ENCODE data around the gene CACNG7.

CACNG7 gene

DNA sequence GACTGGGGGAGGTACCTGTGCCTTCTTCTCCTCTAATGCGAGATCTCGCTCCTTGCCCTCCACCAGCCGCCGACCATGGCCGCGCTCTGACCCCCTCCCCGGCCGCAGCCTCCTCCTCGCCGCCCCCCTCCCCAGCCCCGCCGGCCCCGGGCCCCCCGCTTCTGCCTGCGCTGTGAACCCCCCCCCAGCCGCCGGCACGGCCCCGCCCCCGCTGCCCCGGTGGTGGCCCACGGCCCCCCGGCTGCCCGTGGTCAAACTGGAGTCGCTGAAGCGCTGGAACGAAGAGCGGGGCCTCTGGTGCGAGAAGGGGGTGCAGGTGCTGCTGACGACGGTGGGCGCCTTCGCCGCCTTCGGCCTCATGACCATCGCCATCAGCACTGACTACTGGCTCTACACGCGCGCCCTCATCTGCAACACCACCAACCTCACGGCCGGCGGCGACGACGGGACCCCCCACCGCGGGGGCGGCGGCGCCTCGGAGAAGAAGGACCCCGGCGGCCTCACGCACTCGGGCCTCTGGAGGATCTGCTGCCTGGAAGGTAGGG, 53.9 kb downstream of the CACNG7 start, which contains the start of gene CACNG8:
Gene CACNG8, plus strand, starts transcription at position 51 of the 545 bp plus-strand sequence.
- ChIA-PET CTCF (no interaction called here), POLR2A (ENCODE audit: low non-redundant PET) (no interaction called here)
- TF ChIP-seq, protein P1, sequence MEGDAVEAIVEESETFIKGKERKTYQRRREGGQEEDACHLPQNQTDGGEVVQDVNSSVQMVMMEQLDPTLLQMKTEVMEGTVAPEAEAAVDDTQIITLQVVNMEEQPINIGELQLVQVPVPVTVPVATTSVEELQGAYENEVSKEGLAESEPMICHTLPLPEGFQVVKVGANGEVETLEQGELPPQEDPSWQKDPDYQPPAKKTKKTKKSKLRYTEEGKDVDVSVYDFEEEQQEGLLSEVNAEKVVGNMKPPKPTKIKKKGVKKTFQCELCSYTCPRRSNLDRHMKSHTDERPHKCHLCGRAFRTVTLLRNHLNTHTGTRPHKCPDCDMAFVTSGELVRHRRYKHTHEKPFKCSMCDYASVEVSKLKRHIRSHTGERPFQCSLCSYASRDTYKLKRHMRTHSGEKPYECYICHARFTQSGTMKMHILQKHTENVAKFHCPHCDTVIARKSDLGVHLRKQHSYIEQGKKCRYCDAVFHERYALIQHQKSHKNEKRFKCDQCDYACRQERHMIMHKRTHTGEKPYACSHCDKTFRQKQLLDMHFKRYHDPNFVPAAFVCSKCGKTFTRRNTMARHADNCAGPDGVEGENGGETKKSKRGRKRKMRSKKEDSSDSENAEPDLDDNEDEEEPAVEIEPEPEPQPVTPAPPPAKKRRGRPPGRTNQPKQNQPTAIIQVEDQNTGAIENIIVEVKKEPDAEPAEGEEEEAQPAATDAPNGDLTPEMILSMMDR (conservative IDR thresholded peaks at IDR 0.05; ENCODE audit: low read depth) = no peak
- no peak within 1 kb of the TSS for H3K27ac ChIP-seq
- DNase-seq (ENCODE audit: low spot score) = no peak

DNA sequence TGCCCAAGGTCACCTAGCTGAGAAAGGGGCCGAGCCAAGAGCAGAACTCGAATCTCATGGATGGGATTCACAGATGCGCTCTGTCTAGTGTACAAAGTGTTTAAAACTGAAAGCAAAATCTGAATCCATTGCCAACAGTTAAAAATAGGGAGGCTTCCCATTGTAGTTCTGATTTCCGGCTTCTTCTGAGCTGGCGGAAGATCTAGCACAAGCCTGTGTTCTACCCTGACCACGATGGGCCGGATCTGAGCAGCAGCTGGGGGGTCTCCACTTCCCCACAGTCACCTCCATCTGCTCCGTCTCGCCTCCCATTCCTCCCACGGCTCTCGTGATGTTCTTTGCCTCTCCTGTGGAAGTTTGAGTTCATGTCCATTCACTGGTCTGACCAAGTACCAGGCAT, 56.0 kb downstream of the CACNG7 start:
- TF ChIP-seq, protein P1 (conservative IDR thresholded peaks at IDR 0.05; ENCODE audit: low read depth) = no peak
- ChIA-PET POLR2A (ENCODE audit: low non-redundant PET) (no interaction called here), CTCF (no interaction called here)
- no peak overlapping the region for H3K27ac ChIP-seq
- DNase-seq (ENCODE audit: low spot score) = no peak

DNA sequence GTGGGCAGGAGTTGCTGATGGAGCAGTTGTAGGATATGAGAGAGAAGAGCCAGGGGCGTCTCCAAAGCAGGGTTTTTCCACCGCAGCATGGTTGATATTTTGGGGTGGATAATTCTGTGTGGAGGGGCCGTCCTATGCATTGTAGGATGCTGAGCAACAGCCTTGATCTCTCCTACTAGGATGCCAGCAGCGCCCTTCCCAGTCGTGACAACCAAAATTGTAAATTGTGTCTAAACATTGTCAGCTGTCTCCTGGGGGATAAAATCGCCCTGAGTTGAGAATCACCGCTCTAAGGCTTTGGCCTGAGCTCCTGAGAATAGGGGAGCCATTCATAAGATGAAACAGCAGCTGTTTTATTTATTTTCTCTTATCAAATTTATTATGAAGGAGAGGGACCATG, 57.9 kb downstream of the CACNG7 start:
- H3K27ac ChIP-seq = no peak overlapping the region
- ChIA-PET POLR2A (ENCODE audit: low non-redundant PET) (no interaction called here), CTCF (no interaction called here)
- DNase-seq (ENCODE audit: low spot score) = no peak
- TF ChIP-seq, protein P1 (conservative IDR thresholded peaks at IDR 0.05; ENCODE audit: low read depth) = no peak

DNA sequence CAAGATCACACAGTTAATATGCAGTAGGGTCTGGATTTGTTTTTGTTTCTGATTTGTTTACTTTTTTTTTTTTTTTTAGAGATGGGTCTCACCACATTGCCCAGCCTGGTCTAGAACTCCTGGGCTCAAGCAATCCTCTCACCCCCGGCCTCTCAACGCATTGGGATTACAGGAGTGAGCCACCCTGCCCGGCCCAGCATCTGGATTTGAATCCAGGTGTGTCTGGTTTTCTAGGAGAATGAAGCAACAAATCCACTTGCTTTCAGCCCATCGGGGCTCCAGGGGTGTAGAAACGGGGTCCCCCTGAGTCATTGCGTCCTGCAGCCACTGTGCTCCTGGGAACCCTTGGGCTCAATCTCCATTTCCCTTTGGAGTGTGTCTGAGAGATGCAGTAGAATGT, 60.3 kb downstream of the CACNG7 start:
- CTCF ChIA-PET = no interaction called here
- POLR2A ChIA-PET (ENCODE audit: low non-redundant PET) = no interaction called here
- no peak overlapping the region for H3K27ac ChIP-seq
- no peak for DNase-seq (ENCODE audit: low spot score)
- TF ChIP-seq, protein P1 (conservative IDR thresholded peaks at IDR 0.05; ENCODE audit: low read depth) = no peak

- no peak for DNase-seq (ENCODE audit: low spot score)
- no peak overlapping the region for H3K27ac ChIP-seq
- TF ChIP-seq, protein P1 (conservative IDR thresholded peaks at IDR 0.05; ENCODE audit: low read depth) = no peak
- POLR2A ChIA-PET (ENCODE audit: low non-redundant PET) = no interaction called here
- CTCF ChIA-PET = no interaction called here
Measured at GRCh38 chr19:53971673-53972072, 62.6 kb downstream of the CACNG7 start.

DNA sequence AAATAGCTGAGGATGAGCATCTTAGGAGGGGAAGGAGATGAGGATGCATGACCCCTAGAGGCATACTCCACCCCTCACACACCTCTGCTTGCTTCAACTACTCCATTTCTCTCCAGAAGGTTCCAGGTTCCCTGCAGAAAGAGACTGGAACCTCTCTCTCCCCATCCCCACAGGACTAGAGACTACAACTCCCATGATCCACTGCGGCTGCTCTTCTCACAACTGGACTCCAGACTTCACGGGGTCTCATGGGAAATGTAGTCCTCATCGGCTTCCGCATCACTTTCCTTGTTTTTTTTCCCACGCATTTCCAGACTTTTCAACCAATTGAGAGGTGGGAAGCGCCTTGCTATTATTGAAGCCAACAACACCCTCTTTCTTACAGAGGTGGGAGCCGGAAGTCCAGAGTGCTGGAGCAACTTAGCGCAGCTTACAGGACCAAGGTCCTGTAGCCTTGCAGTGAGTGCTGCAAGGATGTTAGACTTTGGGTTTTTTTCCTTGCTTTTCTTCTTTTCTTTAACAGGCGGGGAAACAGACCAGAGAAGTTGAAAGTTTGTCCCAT, 68.4 kb downstream of the CACNG7 start:
- ChIA-PET CTCF (no interaction called here), POLR2A (ENCODE audit: low non-redundant PET) (no interaction called here)
- TF ChIP-seq, protein P1 (conservative IDR thresholded peaks at IDR 0.05; ENCODE audit: low read depth) = no peak
- peak; percentile 74 for DNase-seq (ENCODE audit: low spot score)
- peak overlapping the region; percentile 64 for H3K27ac ChIP-seq
